Forelimb muscle (tissue), 1 donor: ENCODE results near the gene CHCHD6. TPM values are rescaled to one million over a fixed set of nuclear protein-coding genes. Genes with fewer than 3 reads are reported as not detected.

Source experiments
- DNase-seq: peaks from one replicate; pipeline ENCODE4 v3.0.0-alpha.2; 2013; ENCODE audit warnings: low read depth
- polyA plus RNA-seq: library from polyadenylated mRNA; unstranded; fragments of 120-200 nt; gene quantifications from one replicate; pipeline ENCODE4 v1.2.1, GENCODE V29; 2013; ENCODE audit not compliant: insufficient read length

CHCHD6 gene
- polyA plus RNA-seq, 1 donor: 7.9 TPM

- no peak for DNase-seq
Measured at GRCh38 chr3:126939733-126940132, 235.7 kb downstream of the CHCHD6 start.

- no peak for DNase-seq
Measured at GRCh38 chr3:126941721-126942270, 237.8 kb downstream of the CHCHD6 start.

- no peak for DNase-seq
Measured at GRCh38 chr3:126944089-126944965, 240.3 kb downstream of the CHCHD6 start.

GRCh38 chr3:126945171-126945721, 241.2 kb downstream of the CHCHD6 start:
- no peak for DNase-seq

- no peak for DNase-seq
Measured at GRCh38 chr3:126945891-126946290, 241.9 kb downstream of the CHCHD6 start.

GRCh38 chr3:126946405-126946804, 242.4 kb downstream of the CHCHD6 start:
- DNase-seq: no peak

- no peak for DNase-seq
Measured at GRCh38 chr3:126947429-126947828, 243.4 kb downstream of the CHCHD6 start.

- no peak for DNase-seq
Measured at GRCh38 chr3:126948980-126949535, 245.0 kb downstream of the CHCHD6 start.

GRCh38 chr3:126951561-126951960, 247.5 kb downstream of the CHCHD6 start:
- no peak for DNase-seq

GRCh38 chr3:126952261-126952982, 248.4 kb downstream of the CHCHD6 start:
- no peak for DNase-seq

- DNase-seq: no peak
Measured at GRCh38 chr3:126952983-126953660, 249.1 kb downstream of the CHCHD6 start.

GRCh38 chr3:126954141-126954842, 250.3 kb downstream of the CHCHD6 start:
- DNase-seq: no peak

GRCh38 chr3:126955004-126955790, 251.2 kb downstream of the CHCHD6 start:
- no peak for DNase-seq

- no peak for DNase-seq
Measured at GRCh38 chr3:126956361-126956760, 252.3 kb downstream of the CHCHD6 start.

- no peak for DNase-seq
Measured at GRCh38 chr3:126956866-126957650, 253.0 kb downstream of the CHCHD6 start.

- no peak for DNase-seq
Measured at GRCh38 chr3:126957776-126958637, 254.0 kb downstream of the CHCHD6 start.

- no peak for DNase-seq
Measured at GRCh38 chr3:126958638-126959085, 254.6 kb downstream of the CHCHD6 start.
